Thoracic aorta (tissue), 2 donors: ENCODE measurements around the gene MECR. TPM values are rescaled to one million over a fixed set of nuclear protein-coding genes. Genes with fewer than 3 reads are reported as not detected.

Experiments
- ATAC-seq: fragments of 150-250 bp; one replicate; pipeline ENCODE4 v1.8.0; 2017; ENCODE audit warnings: low read depth; ENCODE audit not compliant: insufficient number of reproducible peaks, low FRiP score
- DNase-seq: peaks from one replicate; pipeline ENCODE4 v3.0.0-alpha.2; 2020; ENCODE audit warnings: low spot score
- H3K27ac ChIP-seq, 2 donors: fragments of 200-600 bp; sonication (generic); 1 replicate in 1 of 2; 2 replicates in 1 of 2; pipeline ENCODE4 v1.5.1; 2016; ENCODE audit warnings: mild to moderate bottlenecking in 2 of 2, moderate library complexity in 2 of 2
- H3K27me3 ChIP-seq: fragments of 200-600 bp; sonication (generic); replicated peaks from 2 replicates; pipeline ENCODE4 v1.6.0; 2016; ENCODE audit warnings: mild to moderate bottlenecking; ENCODE audit not compliant: insufficient read depth
- H3K36me3 ChIP-seq: fragments of 200-600 bp; sonication (generic); one replicate; pipeline ENCODE4 v1.5.1; 2016
- H3K4me1 ChIP-seq, 2 donors: fragments of 200-600 bp; sonication (generic); 1 replicate in 1 of 2; 2 replicates in 1 of 2; pipeline versions ENCODE4 v1.5.1 to v1.6.0; 2016; ENCODE audit warnings: low read depth in 2 of 2, mild to moderate bottlenecking in 1 of 2; ENCODE audit not compliant: control insufficient read depth in 1 of 2
- H3K4me3 ChIP-seq: fragments of 200-600 bp; sonication (generic); 2 replicates; pipeline ENCODE4 v1.5.1; 2016; ENCODE audit warnings: mild to moderate bottlenecking
- H3K9me3 ChIP-seq: fragments of 200-600 bp; sonication (generic); 2 replicates; pipeline ENCODE4 v1.5.1; 2016
- total RNA-seq, 2 donors: library from RNA; depleted of rRNA; stranded (reverse); fragments of >200 nt; gene quantifications; one replicate each; pipeline versions ENCODE4 v1.1.0 to v1.2.3, GENCODE V29; 2016
- TF ChIP-seq, protein P1 (sequence below): fragments of 200-600 bp; sonication (generic); IDR thresholded peaks from one replicate; pipeline ENCODE4 v1.5.1; 2019; ENCODE audit warnings: antibody characterized with exemption

The MECR gene
- total RNA-seq, 2 donors from 2014 or later, result 9.2 to 32.0 TPM

- Histone ChIP-seq H3K27me3 (no peaks in the 10 kb centered on the region), H3K9me3 (no peaks in the 10 kb centered on the region), H3K4me3 (no peak overlapping the region), H3K36me3 (peaks cover 8% of the 10 kb centered on the region), H3K4me1 (peaks cover 30 to 56% of the 10 kb centered on the region in 2 donors), H3K27ac (no peak overlapping the region)
- TF ChIP-seq, protein P1, sequence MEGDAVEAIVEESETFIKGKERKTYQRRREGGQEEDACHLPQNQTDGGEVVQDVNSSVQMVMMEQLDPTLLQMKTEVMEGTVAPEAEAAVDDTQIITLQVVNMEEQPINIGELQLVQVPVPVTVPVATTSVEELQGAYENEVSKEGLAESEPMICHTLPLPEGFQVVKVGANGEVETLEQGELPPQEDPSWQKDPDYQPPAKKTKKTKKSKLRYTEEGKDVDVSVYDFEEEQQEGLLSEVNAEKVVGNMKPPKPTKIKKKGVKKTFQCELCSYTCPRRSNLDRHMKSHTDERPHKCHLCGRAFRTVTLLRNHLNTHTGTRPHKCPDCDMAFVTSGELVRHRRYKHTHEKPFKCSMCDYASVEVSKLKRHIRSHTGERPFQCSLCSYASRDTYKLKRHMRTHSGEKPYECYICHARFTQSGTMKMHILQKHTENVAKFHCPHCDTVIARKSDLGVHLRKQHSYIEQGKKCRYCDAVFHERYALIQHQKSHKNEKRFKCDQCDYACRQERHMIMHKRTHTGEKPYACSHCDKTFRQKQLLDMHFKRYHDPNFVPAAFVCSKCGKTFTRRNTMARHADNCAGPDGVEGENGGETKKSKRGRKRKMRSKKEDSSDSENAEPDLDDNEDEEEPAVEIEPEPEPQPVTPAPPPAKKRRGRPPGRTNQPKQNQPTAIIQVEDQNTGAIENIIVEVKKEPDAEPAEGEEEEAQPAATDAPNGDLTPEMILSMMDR, result no peak
- ATAC-seq (no peak), DNase-seq (no peak)
Measured at GRCh38 chr1:29176576-29176975, 54.2 kb downstream of the MECR start.

- H3K9me3 ChIP-seq, result no peaks in the 10 kb centered on the region
- no peak for DNase-seq
- H3K27ac ChIP-seq, result no peak overlapping the region
- no peak overlapping the region for H3K4me3 ChIP-seq
- H3K36me3 ChIP-seq, result peaks cover 3% of the 10 kb centered on the region
- H3K27me3 ChIP-seq, result no peaks in the 10 kb centered on the region
- TF ChIP-seq, protein P1, result no peak
- H3K4me1 ChIP-seq, result peaks cover 21 to 48% of the 10 kb centered on the region in 2 donors
- ATAC-seq, result no peak
Measured at GRCh38 chr1:29172415-29172939, 58.3 kb downstream of the MECR start.

- ATAC-seq (no peak), DNase-seq (no peak)
- Histone ChIP-seq H3K4me1 (peaks cover 20 to 41% of the 10 kb centered on the region in 2 donors), H3K9me3 (no peaks in the 10 kb centered on the region), H3K27me3 (no peaks in the 10 kb centered on the region), H3K36me3 (peaks cover 6% of the 10 kb centered on the region), H3K27ac (no peak overlapping the region), H3K4me3 (no peak overlapping the region)
- TF ChIP-seq, protein P1, result no peak
Measured at GRCh38 chr1:29171521-29171920, 59.2 kb downstream of the MECR start.

DNA sequence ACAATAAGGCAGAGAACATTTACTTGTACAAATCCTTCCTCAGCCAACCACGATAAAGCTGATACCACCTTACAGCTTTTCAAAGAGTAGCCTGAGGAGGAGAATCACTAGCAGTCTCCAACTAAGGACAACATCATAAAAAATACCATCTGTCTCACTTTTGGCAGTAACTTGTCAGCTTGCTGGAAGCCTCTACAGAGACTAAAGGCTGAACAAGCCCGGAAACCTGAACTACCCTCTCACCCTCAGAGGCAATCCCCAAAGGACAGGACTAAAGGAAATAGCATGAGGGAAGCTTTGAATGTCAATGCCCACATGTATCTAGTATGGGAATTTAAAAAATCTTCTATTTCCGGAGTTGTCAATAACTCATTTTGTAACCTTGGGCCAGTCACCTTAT is 59.6 kb downstream of the MECR start:
- Histone ChIP-seq H3K4me3 (no peak overlapping the region), H3K4me1 (peaks cover 18 to 37% of the 10 kb centered on the region in 2 donors), H3K27me3 (no peaks in the 10 kb centered on the region), H3K9me3 (no peaks in the 10 kb centered on the region), H3K36me3 (peaks cover 10% of the 10 kb centered on the region), H3K27ac (no peak overlapping the region)
- DNase-seq, result no peak
- TF ChIP-seq, protein P1, result no peak
- ATAC-seq, result no peak

- Histone ChIP-seq H3K9me3 (no peaks in the 10 kb centered on the region), H3K27ac (no peak overlapping the region), H3K36me3 (peaks cover 18% of the 10 kb centered on the region), H3K4me1 (peaks cover 18 to 33% of the 10 kb centered on the region in 2 donors), H3K4me3 (no peak overlapping the region), H3K27me3 (no peaks in the 10 kb centered on the region)
- ATAC-seq, result no peak
- no peak for DNase-seq
- TF ChIP-seq, protein P1, result no peak
Measured at GRCh38 chr1:29169976-29170375, 60.8 kb downstream of the MECR start.
